ENCODE data around the gene ECT2L. TPM values are rescaled to one million over a fixed set of nuclear protein-coding genes. Genes with fewer than 3 reads are reported as not detected.
A peak's percentile ranks its signal among the peaks of the same experiment; 100 is the strongest.

ECT2L gene
- total and polyA plus RNA-seq, 2 of the 13 experiments (the other 11 are each of a cell fraction or from before 2014, with no cell fraction given): 0.12 TPM; not detected in 1

- H3K79me2 ChIP-seq (ENCODE audit: insufficient read depth, low read length): peaks cover 3% of the 10 kb centered on the region
- POLR2A ChIA-PET: no interaction called here
- H4K20me1 ChIP-seq (ENCODE audit: insufficient read depth, low read length): no peaks in the 10 kb centered on the region
- intact Hi-C loops (cut with micrococcal nuclease; ENCODE audit: unreplicated experiment) (no loop called here), in situ Hi-C loops (cut with HindIII; ENCODE audit: extremely low pct_ligation_motif_present, low pct_unique_long_range_greater_than_20kb) (no loop called here)
- no peak overlapping the region for H3K4me3 ChIP-seq (replicated peaks in 1 of 3; ENCODE audit: insufficient read depth in 1 of 3, low read depth in 2 of 3, low read length in 3 of 3)
- 98% methylated on average over 1 of the region's 1 CpG for WGBS (ENCODE audit: low lambda C conversion rate)
- no peak overlapping the region for H2AFZ ChIP-seq (ENCODE audit: low read length)
- ATAC-seq: no peak
- no peak for TF ChIP-seq HIC2 (CRISPR knock-in tag; IDR thresholded peaks at IDR 0.05; ENCODE audit: low read depth)
- TF ChIP-seq ZMYM3 (CRISPR knock-in tag; IDR thresholded peaks at IDR 0.05): no peak
- peak; percentile 83 for TF ChIP-seq ATF7 (IDR thresholded peaks at IDR 0.05)
- TF ChIP-seq ATF7 (CRISPR knock-in tag; IDR thresholded peaks at IDR 0.05): no peak
- TF ChIP-seq POGZ (CRISPR knock-in tag; IDR thresholded peaks at IDR 0.05): no peak
- H3K27me3 ChIP-seq (ENCODE audit: control insufficient read depth in 1 of 2, insufficient read depth in 2 of 2, low read length in 2 of 2): no peaks in the 10 kb centered on the region; a peak in 1 of 5 replicates
- CTCF ChIA-PET (ENCODE audit: low intra/inter-chr PET ratio, low total read pairs): no interaction called here
- H3K9me3 ChIP-seq (ENCODE audit: low read length): no peaks in the 10 kb centered on the region
- FAIRE-seq: no peak
- no peak for DNase-seq (ENCODE audit: low spot score)
- no TSS peak for BruUV-seq (replicated peaks)
- H3K27ac ChIP-seq (ENCODE audit: extremely low read length, insufficient read depth, low read length): no peak overlapping the region
- H3K9ac ChIP-seq (ENCODE audit: insufficient read depth, low read depth, low read length): no peak overlapping the region
- peaks cover 1 to 6% of the 10 kb centered on the region in 2 experiments; a peak in 2 of 5 replicates for H3K36me3 ChIP-seq (replicated peaks in 1 of 2; ENCODE audit: control insufficient read depth in 1 of 2, insufficient read depth in 2 of 2, low read length in 2 of 2)
- H3K4me2 ChIP-seq (ENCODE audit: low read depth, low read length): no peak overlapping the region
- H3K4me1 ChIP-seq (ENCODE audit: insufficient read depth, low read length): peaks cover 22% of the 10 kb centered on the region
Measured at GRCh38 chr6:138776659-138777058, 19.2 kb upstream of the ECT2L start.

GRCh38 chr6:138778331-138778730 is 17.6 kb upstream of the ECT2L start:
- Histone ChIP-seq H2AFZ (ENCODE audit: low read length) (no peak overlapping the region), H3K79me2 (ENCODE audit: insufficient read depth, low read length) (peaks cover 3% of the 10 kb centered on the region), H3K27me3 (ENCODE audit: control insufficient read depth in 1 of 2, insufficient read depth in 2 of 2, low read length in 2 of 2) (no peaks in the 10 kb centered on the region; a peak in 1 of 5 replicates), H3K27ac (ENCODE audit: extremely low read length, insufficient read depth, low read length) (no peak overlapping the region), H4K20me1 (ENCODE audit: insufficient read depth, low read length) (no peaks in the 10 kb centered on the region), H3K4me1 (ENCODE audit: insufficient read depth, low read length) (peaks cover 8% of the 10 kb centered on the region; the same call in 1 of the 2 replicates), H3K36me3 (replicated peaks in 1 of 2; ENCODE audit: control insufficient read depth in 1 of 2, insufficient read depth in 2 of 2, low read length in 2 of 2) (peaks cover 1 to 8% of the 10 kb centered on the region in 2 experiments; a peak in 2 of 5 replicates), H3K9me3 (ENCODE audit: low read length) (no peaks in the 10 kb centered on the region), H3K4me3 (replicated peaks in 1 of 3; ENCODE audit: insufficient read depth in 1 of 3, low read depth in 2 of 3, low read length in 3 of 3) (no peak overlapping the region), H3K4me2 (ENCODE audit: low read depth, low read length) (no peak overlapping the region), H3K9ac (ENCODE audit: insufficient read depth, low read depth, low read length) (no peak overlapping the region)
- TF ChIP-seq DNMT3B (CRISPR knock-in tag; conservative IDR thresholded peaks at IDR 0.05) (no peak), MYC (CRISPR knock-in tag; IDR thresholded peaks at IDR 0.05; ENCODE audit: borderline replicate concordance) (no peak), MEF2D (CRISPR knock-in tag; IDR thresholded peaks at IDR 0.05) (no peak), ZNF230 (CRISPR knock-in tag; IDR thresholded peaks at IDR 0.05) (no peak), ZNF331 (CRISPR knock-in tag; IDR thresholded peaks at IDR 0.05) (no peak), CBX5 (CRISPR knock-in tag; IDR thresholded peaks at IDR 0.05; ENCODE audit: borderline replicate concordance) (no peak), SMAD3 (CRISPR knock-in tag; IDR thresholded peaks at IDR 0.05) (no peak), HNRNPK (IDR thresholded peaks at IDR 0.05; ENCODE audit: low read depth, low read length, poor library complexity, severe bottlenecking) (no peak), CCAR2 (optimal IDR thresholded peaks at IDR 0.05; ENCODE audit: low read depth, low read length) (no peak), ZEB1 (IDR thresholded peaks at IDR 0.05; ENCODE audit: insufficient replicate concordance, low read depth) (no peak), PAX8 (CRISPR knock-in tag; IDR thresholded peaks at IDR 0.05; ENCODE audit: borderline replicate concordance) (no peak), U2AF2 (IDR thresholded peaks at IDR 0.05; ENCODE audit: low read depth, low read length) (no peak), ZNF24 (IDR thresholded peaks at IDR 0.05) (no peak), NR2F6 (IDR thresholded peaks at IDR 0.05) (no peak), NR2F6 (CRISPR knock-in tag; IDR thresholded peaks at IDR 0.05) (no peak), ZNF619 (CRISPR knock-in tag; IDR thresholded peaks at IDR 0.05) (no peak), ARNTL (CRISPR knock-in tag; IDR thresholded peaks at IDR 0.05) (no peak)
- in situ Hi-C loops (cut with HindIII; ENCODE audit: extremely low pct_ligation_motif_present, low pct_unique_long_range_greater_than_20kb): no loop called here
- CTCF ChIA-PET (ENCODE audit: low intra/inter-chr PET ratio, low total read pairs): no interaction called here
- FAIRE-seq (no peak), DNase-seq (ENCODE audit: low spot score) (no peak), ATAC-seq (no peak)
- POLR2A ChIA-PET: no interaction called here
- 94% methylated on average over 6 of the region's 6 CpGs for WGBS (ENCODE audit: low lambda C conversion rate)
- no TSS peak for BruUV-seq (replicated peaks)
- intact Hi-C loops (cut with micrococcal nuclease; ENCODE audit: unreplicated experiment): no loop called here
